GM19043 (cell line): ENCODE data around the gene WDR49.

Experiments used
- ATAC-seq: cut with Tn5 transposase; IDR thresholded peaks from one replicate; pipeline ENCODE4 v1.9.1; 2021; ENCODE audit warnings: low read depth; ENCODE audit not compliant: unreplicated experiment

WDR49 gene

GRCh38 chr3:167493244-167493643 lies 160.5 kb downstream of the WDR49 start:
- ATAC-seq, result no peak

- no peak for ATAC-seq
Measured at GRCh38 chr3:167491621-167492020, 162.1 kb downstream of the WDR49 start.

GRCh38 chr3:167489571-167489970 lies 164.2 kb downstream of the WDR49 start:
- ATAC-seq, result no peak

GRCh38 chr3:167487556-167487955 lies 166.2 kb downstream of the WDR49 start:
- ATAC-seq, result no peak

- ATAC-seq, result no peak
Measured at GRCh38 chr3:167484551-167484950, 169.2 kb downstream of the WDR49 start.

- ATAC-seq, result no peak
Measured at GRCh38 chr3:167483708-167484475, 169.8 kb downstream of the WDR49 start.

- ATAC-seq, result no peak
Measured at GRCh38 chr3:167481164-167481563, 172.6 kb downstream of the WDR49 start.

- ATAC-seq, result no peak
Measured at GRCh38 chr3:167480748-167481147, 173.0 kb downstream of the WDR49 start.

GRCh38 chr3:167473863-167474262 lies 179.9 kb downstream of the WDR49 start, which contains the start of gene SERPINI2:
Gene SERPINI2 (minus strand): TSS chr3:167474042. CDS start chr3:167471834, 2,208 bp downstream.
- no peak for ATAC-seq

- no peak for ATAC-seq
Measured at GRCh38 chr3:167469381-167469780, 184.4 kb downstream of the WDR49 start.

- ATAC-seq, result no peak
Measured at GRCh38 chr3:167467848-167468611, 185.7 kb downstream of the WDR49 start.

- no peak for ATAC-seq
Measured at GRCh38 chr3:167466966-167467365, 186.8 kb downstream of the WDR49 start.

GRCh38 chr3:167456157-167456799 lies 197.5 kb downstream of the WDR49 start:
- ATAC-seq, result no peak

- no peak for ATAC-seq
Measured at GRCh38 chr3:167453815-167454214, 199.9 kb downstream of the WDR49 start.

GRCh38 chr3:167451282-167451681 lies 202.5 kb downstream of the WDR49 start:
- ATAC-seq, result no peak

GRCh38 chr3:167450675-167451074 lies 203.1 kb downstream of the WDR49 start:
- no peak for ATAC-seq

- ATAC-seq, result no peak
Measured at GRCh38 chr3:167450195-167450594, 203.5 kb downstream of the WDR49 start.

GRCh38 chr3:167445491-167445890 lies 208.3 kb downstream of the WDR49 start:
- ATAC-seq, result no peak

GRCh38 chr3:167441256-167441655 lies 212.5 kb downstream of the WDR49 start:
- no peak for ATAC-seq

GRCh38 chr3:167437428-167438139 lies 216.2 kb downstream of the WDR49 start:
- ATAC-seq, result no peak
